Thoracic aorta (tissue), 2 donors: ENCODE results near the gene SENP6. TPM values are rescaled to one million over a fixed set of nuclear protein-coding genes. Genes with fewer than 3 reads are reported as not detected.
A peak's percentile ranks its signal among the peaks of the same experiment; 100 is the strongest.
"Not testable (repeated sequence)": the region's sequence is repeated elsewhere in the genome, so short reads cannot be mapped to it uniquely, and the experiment has no call there.

Experiments used
- ATAC-seq: fragments of 150-250 bp; one replicate; pipeline ENCODE4 v1.8.0; 2017; ENCODE audit warnings: low read depth; ENCODE audit not compliant: insufficient number of reproducible peaks, low FRiP score
- DNase-seq: peaks from one replicate; pipeline ENCODE4 v3.0.0-alpha.2; 2020; ENCODE audit warnings: low spot score
- H3K27ac ChIP-seq, 2 donors: fragments of 200-600 bp; sonication (generic); 1 replicate in 1 of 2; 2 replicates in 1 of 2; pipeline ENCODE4 v1.5.1; 2016; ENCODE audit warnings: mild to moderate bottlenecking in 2 of 2, moderate library complexity in 2 of 2
- H3K27me3 ChIP-seq: fragments of 200-600 bp; sonication (generic); replicated peaks from 2 replicates; pipeline ENCODE4 v1.6.0; 2016; ENCODE audit warnings: mild to moderate bottlenecking; ENCODE audit not compliant: insufficient read depth
- H3K36me3 ChIP-seq: fragments of 200-600 bp; sonication (generic); one replicate; pipeline ENCODE4 v1.5.1; 2016
- H3K4me1 ChIP-seq, 2 donors: fragments of 200-600 bp; sonication (generic); 1 replicate in 1 of 2; 2 replicates in 1 of 2; pipeline versions ENCODE4 v1.5.1 to v1.6.0; 2016; ENCODE audit warnings: low read depth in 2 of 2, mild to moderate bottlenecking in 1 of 2; ENCODE audit not compliant: control insufficient read depth in 1 of 2
- H3K4me3 ChIP-seq: fragments of 200-600 bp; sonication (generic); 2 replicates; pipeline ENCODE4 v1.5.1; 2016; ENCODE audit warnings: mild to moderate bottlenecking
- H3K9me3 ChIP-seq: fragments of 200-600 bp; sonication (generic); 2 replicates; pipeline ENCODE4 v1.5.1; 2016
- CTCF ChIP-seq: fragments of 200-600 bp; sonication (generic); IDR thresholded peaks from one replicate; pipeline ENCODE4 v1.5.1; 2019; ENCODE audit warnings: antibody characterized with exemption
- total RNA-seq, 2 donors: library from RNA; depleted of rRNA; stranded (reverse); fragments of >200 nt; gene quantifications; one replicate each; pipeline versions ENCODE4 v1.1.0 to v1.2.3, GENCODE V29; 2016

SENP6 gene
- total RNA-seq, 2 donors from 2014 or later: 115 to 163 TPM

GRCh38 chr6:75588948-75589347 is 12.7 kb upstream of the SENP6 start:
- DNase-seq: no peak
- H3K27ac ChIP-seq: no peak overlapping the region
- no peaks in the 10 kb centered on the region for H3K27me3 ChIP-seq
- ATAC-seq: no peak
- H3K36me3 ChIP-seq: no peaks in the 10 kb centered on the region
- H3K4me3 ChIP-seq: no peak overlapping the region
- no peak for TF ChIP-seq CTCF
- H3K9me3 ChIP-seq: no peaks in the 10 kb centered on the region
- no peaks in the 10 kb centered on the region for H3K4me1 ChIP-seq

GRCh38 chr6:75590370-75590769 is 11.3 kb upstream of the SENP6 start:
- no peak for TF ChIP-seq CTCF
- Histone ChIP-seq H3K4me3 (no peak overlapping the region), H3K36me3 (no peaks in the 10 kb centered on the region), H3K9me3 (no peaks in the 10 kb centered on the region), H3K4me1 (peaks cover 0 to 5% of the 10 kb centered on the region in 2 donors), H3K27ac (no peak overlapping the region), H3K27me3 (no peaks in the 10 kb centered on the region)
- DNase-seq (no peak), ATAC-seq (no peak)

GRCh38 chr6:75596380-75596779 is 5.3 kb upstream of the SENP6 start:
- not testable (repeated sequence) for DNase-seq, ATAC-seq, H3K4me3 ChIP-seq, H3K9me3 ChIP-seq, H3K27me3 ChIP-seq, H3K36me3 ChIP-seq, H3K27ac ChIP-seq
- H3K4me1 ChIP-seq: peaks cover 11 to 43% of the 10 kb centered on the region in 2 donors

- no peak for DNase-seq
- no peak for ATAC-seq
- H3K4me1 ChIP-seq: peaks cover 26 to 59% of the 10 kb centered on the region in 2 donors
- H3K9me3 ChIP-seq: no peaks in the 10 kb centered on the region
- no peak for TF ChIP-seq CTCF
- peak overlapping the region; percentile 91 to 94 for H3K27ac ChIP-seq
- H3K27me3 ChIP-seq: no peaks in the 10 kb centered on the region
- peak overlapping the region; percentile 87 for H3K4me3 ChIP-seq
- H3K36me3 ChIP-seq: no peaks in the 10 kb centered on the region
Measured at GRCh38 chr6:75600768-75601167, 912 bp upstream of the SENP6 start.

- Histone ChIP-seq H3K9me3 (no peaks in the 10 kb centered on the region), H3K36me3 (no peaks in the 10 kb centered on the region), H3K4me1 (peaks cover 25 to 64% of the 10 kb centered on the region in 2 donors), H3K4me3 (peak overlapping the region; percentile 87), H3K27me3 (no peaks in the 10 kb centered on the region), H3K27ac (peak overlapping the region; percentile 91 to 94)
- peak; percentile 17 for ATAC-seq
- no peak for DNase-seq
- TF ChIP-seq CTCF: no peak
Measured at GRCh38 chr6:75602246-75603105, 796 bp downstream of the SENP6 start.
